Measurements from ENCODE around the gene LRMDA.

LRMDA gene

DNA sequence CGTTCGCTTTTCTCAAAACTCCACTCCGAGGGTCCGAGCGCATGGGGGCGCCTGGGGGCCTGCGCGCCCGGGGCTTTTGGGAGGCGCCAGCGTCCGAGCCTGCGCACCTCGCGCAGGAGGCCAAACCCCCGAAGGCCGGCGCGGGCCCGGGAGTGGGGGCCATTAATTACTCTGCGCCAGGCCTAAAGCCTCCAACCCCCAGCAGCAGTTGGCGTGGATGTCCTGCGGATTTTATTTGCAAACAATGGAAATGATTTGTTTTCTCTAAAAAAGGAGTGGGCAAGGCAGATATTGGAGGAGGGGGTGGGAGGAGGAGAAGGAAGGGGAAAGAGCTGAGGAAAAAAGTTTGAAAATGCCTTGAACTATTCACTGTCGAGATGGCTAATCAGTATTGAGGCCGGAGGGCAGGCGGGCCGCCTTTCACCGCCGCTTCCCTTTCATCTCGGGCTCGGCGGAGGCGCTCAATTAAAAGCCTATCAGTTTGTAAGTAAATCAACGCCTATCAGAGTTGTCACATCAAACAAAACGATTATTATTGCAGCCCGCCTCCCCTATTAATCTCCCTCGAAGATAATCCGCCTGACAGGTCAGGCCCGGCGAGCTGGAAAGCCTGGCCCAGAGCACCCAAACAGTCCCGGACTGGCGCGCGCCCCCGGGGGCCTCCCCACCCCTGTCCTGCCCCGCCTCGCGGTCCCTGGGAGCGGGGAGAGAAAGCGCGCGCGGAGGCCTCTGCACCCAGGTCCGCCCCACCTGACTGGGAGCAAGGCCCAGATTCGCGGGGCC, 26.4 kb upstream of the LRMDA start (continued):
- TF ChIP-seq ZBTB11 (tag by site-specific recombination; conservative IDR thresholded peaks at IDR 0.05; ENCODE audit: low read depth): no peak
- TF ChIP-seq ZNF48 (tag by site-specific recombination; IDR thresholded peaks at IDR 0.05): no peak
- TF ChIP-seq, protein P1, sequence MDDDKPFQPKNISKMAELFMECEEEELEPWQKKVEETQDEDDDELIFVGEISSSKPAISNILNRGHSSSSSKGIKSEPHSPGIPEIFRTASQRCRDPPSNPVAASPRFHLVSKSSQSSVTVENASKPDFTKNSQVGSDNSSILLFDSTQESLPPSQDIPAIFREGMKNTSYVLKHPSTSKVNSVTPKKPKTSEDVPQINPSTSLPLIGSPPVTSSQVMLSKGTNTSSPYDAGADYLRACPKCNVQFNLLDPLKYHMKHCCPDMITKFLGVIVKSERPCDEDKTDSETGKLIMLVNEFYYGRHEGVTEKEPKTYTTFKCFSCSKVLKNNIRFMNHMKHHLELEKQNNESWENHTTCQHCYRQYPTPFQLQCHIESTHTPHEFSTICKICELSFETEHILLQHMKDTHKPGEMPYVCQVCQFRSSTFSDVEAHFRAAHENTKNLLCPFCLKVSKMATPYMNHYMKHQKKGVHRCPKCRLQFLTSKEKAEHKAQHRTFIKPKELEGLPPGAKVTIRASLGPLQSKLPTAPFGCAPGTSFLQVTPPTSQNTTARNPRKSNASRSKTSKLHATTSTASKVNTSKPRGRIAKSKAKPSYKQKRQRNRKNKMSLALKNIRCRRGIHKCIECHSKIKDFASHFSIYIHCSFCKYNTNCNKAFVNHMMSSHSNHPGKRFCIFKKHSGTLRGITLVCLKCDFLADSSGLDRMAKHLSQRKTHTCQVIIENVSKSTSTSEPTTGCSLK (tag by site-specific recombination; IDR thresholded peaks at IDR 0.05): no peak
- no peak for TF ChIP-seq ZFP37 (tag by site-specific recombination; IDR thresholded peaks at IDR 0.05)
- TF ChIP-seq PRDM6 (tag by site-specific recombination; IDR thresholded peaks at IDR 0.05): no peak
- TF ChIP-seq ZNF121 (tag by site-specific recombination; IDR thresholded peaks at IDR 0.05): peak; percentile 17; the same call in 1 of the 2 replicates
- TF ChIP-seq INSM2 (tag by site-specific recombination; IDR thresholded peaks at IDR 0.05): no peak
- TF ChIP-seq ZNF560 (tag by site-specific recombination; IDR thresholded peaks at IDR 0.05; ENCODE audit: borderline replicate concordance): no peak
- TF ChIP-seq KLF1 (tag by site-specific recombination; IDR thresholded peaks at IDR 0.05): 0 out of 2 replicates have a peak, but pooled peaks have one; percentile 20
- TF ChIP-seq ZNF626 (tag by site-specific recombination; IDR thresholded peaks at IDR 0.05): no peak
- no peak for TF ChIP-seq ZNF391 (tag by site-specific recombination; IDR thresholded peaks at IDR 0.05; ENCODE audit: borderline replicate concordance, low read depth)
- no peak for TF ChIP-seq MEIS1 (CRISPR knock-in tag; IDR thresholded peaks at IDR 0.05; ENCODE audit: borderline replicate concordance)
- TF ChIP-seq SP7 (tag by site-specific recombination; IDR thresholded peaks at IDR 0.05): peak; percentile 81
- peak; percentile 60; the same call in 1 of the 2 replicates for TF ChIP-seq EGR2 (tag by site-specific recombination; IDR thresholded peaks at IDR 0.05; ENCODE audit: low read depth)
- TF ChIP-seq ZNF530 (tag by site-specific recombination; IDR thresholded peaks at IDR 0.05; ENCODE audit: low read depth): no peak
- TF ChIP-seq ZNF23 (tag by site-specific recombination; IDR thresholded peaks at IDR 0.05; ENCODE audit: borderline replicate concordance): no peak
- no peak for TF ChIP-seq AEBP2 (tag by site-specific recombination; IDR thresholded peaks at IDR 0.05; ENCODE audit: borderline replicate concordance)
- TF ChIP-seq ZNF501 (tag by site-specific recombination; IDR thresholded peaks at IDR 0.05): no peak
- TF ChIP-seq BCL6B (tag by site-specific recombination; IDR thresholded peaks at IDR 0.05): peak; percentile 35; the same call in 1 of the 2 replicates
- TF ChIP-seq ZNF140 (tag by site-specific recombination; IDR thresholded peaks at IDR 0.05): no peak
- TF ChIP-seq ZNF202 (tag by site-specific recombination; IDR thresholded peaks at IDR 0.05; ENCODE audit: borderline replicate concordance): peak; percentile 95
- no peak for TF ChIP-seq ZNF747 (tag by site-specific recombination; IDR thresholded peaks at IDR 0.05)
- no peak for TF ChIP-seq ZNF19 (tag by site-specific recombination; IDR thresholded peaks at IDR 0.05; ENCODE audit: low read depth)
- TF ChIP-seq, protein P2, sequence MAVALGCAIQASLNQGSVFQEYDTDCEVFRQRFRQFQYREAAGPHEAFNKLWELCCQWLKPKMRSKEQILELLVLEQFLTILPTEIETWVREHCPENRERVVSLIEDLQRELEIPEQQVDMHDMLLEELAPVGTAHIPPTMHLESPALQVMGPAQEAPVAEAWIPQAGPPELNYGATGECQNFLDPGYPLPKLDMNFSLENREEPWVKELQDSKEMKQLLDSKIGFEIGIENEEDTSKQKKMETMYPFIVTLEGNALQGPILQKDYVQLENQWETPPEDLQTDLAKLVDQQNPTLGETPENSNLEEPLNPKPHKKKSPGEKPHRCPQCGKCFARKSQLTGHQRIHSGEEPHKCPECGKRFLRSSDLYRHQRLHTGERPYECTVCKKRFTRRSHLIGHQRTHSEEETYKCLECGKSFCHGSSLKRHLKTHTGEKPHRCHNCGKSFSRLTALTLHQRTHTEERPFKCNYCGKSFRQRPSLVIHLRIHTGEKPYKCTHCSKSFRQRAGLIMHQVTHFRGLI (tag by site-specific recombination; IDR thresholded peaks at IDR 0.05): no peak
